ENCODE measurements around the gene ADGRV1.
"Not testable (repeated sequence)": the region's sequence is repeated elsewhere in the genome, so short reads cannot be mapped to it uniquely, and the experiment has no call there.

The ADGRV1 gene

DNA sequence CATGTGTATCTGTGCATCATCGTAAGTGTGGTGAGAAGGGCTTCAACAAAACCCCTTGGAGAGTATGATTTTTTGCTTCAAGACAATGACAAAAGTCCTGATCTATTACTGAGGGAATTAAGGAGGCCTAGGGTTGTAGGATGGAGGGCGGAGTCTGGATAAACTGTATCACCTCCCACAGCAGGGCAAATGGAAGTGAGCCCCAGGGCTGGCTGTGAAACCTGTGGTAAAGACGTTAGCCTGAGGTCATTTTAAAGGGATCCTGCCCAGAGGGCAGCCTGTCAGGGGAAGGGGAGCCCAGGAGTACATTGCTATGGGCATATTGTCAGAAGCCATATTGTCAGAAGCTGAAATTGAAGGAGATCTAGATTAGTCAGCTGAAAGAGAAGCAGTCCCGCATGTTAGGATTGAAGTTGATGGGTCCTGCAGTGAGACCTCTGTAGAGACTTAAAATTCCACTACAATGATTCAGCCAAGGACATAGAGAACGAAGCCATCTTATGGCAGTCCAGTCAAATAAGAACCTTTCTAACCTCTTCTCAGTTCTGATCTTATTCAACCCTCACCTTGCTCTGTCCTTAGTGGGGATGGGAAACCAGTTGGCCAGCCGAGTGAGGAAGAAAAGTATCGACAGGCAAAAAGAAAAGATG lies 26.9 kb downstream of the ADGRV1 start:
- DNase-seq (ENCODE audit: low read depth in 1 of 2, low spot score in 1 of 2) = no peak
- no peak for TF ChIP-seq GABPA (IDR thresholded peaks at IDR 0.05; ENCODE audit: low read depth)
- TF ChIP-seq, protein P1, sequence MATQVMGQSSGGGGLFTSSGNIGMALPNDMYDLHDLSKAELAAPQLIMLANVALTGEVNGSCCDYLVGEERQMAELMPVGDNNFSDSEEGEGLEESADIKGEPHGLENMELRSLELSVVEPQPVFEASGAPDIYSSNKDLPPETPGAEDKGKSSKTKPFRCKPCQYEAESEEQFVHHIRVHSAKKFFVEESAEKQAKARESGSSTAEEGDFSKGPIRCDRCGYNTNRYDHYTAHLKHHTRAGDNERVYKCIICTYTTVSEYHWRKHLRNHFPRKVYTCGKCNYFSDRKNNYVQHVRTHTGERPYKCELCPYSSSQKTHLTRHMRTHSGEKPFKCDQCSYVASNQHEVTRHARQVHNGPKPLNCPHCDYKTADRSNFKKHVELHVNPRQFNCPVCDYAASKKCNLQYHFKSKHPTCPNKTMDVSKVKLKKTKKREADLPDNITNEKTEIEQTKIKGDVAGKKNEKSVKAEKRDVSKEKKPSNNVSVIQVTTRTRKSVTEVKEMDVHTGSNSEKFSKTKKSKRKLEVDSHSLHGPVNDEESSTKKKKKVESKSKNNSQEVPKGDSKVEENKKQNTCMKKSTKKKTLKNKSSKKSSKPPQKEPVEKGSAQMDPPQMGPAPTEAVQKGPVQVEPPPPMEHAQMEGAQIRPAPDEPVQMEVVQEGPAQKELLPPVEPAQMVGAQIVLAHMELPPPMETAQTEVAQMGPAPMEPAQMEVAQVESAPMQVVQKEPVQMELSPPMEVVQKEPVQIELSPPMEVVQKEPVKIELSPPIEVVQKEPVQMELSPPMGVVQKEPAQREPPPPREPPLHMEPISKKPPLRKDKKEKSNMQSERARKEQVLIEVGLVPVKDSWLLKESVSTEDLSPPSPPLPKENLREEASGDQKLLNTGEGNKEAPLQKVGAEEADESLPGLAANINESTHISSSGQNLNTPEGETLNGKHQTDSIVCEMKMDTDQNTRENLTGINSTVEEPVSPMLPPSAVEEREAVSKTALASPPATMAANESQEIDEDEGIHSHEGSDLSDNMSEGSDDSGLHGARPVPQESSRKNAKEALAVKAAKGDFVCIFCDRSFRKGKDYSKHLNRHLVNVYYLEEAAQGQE (IDR thresholded peaks at IDR 0.05; ENCODE audit: insufficient replicate concordance, low read depth) = no peak
- no peak overlapping the region for H3K27ac ChIP-seq (replicated peaks)
- H3K4me3 ChIP-seq (replicated peaks; ENCODE audit: insufficient read depth, low read length) = no peak overlapping the region
- H3K27me3 ChIP-seq (ENCODE audit: insufficient read depth, poor library complexity, severe bottlenecking) = no peaks in the 10 kb centered on the region

DNA sequence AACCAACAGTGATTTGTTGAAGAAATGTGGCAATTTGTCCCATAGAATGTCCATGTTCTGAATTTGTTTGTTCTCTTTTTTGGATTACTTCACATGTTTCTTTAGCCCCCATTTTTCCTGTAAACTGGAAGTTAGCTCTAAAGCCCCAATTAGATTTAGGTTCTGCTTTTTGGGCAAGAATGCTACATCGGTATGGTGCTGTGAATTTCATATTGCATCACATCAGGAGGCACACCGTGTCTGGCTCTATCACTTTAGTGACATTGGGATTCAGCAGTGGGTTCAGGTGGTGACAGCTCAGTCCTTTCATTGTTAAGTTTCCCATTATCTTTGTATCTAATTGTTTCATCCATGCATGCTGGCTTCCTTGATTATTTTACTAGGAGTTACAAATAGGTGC lies 27.9 kb downstream of the ADGRV1 start:
- H3K27ac ChIP-seq (replicated peaks) = no peak overlapping the region
- TF ChIP-seq SPI1 (IDR thresholded peaks at IDR 0.05; ENCODE audit: borderline replicate concordance, low read depth) (no peak), GABPA (IDR thresholded peaks at IDR 0.05; ENCODE audit: low read depth) (no peak), POLR2AphosphoS5 (IDR thresholded peaks at IDR 0.05; ENCODE audit: low read depth) (no peak)
- TF ChIP-seq, protein P1 (IDR thresholded peaks at IDR 0.05; ENCODE audit: insufficient replicate concordance, low read depth) = no peak
- TF ChIP-seq, protein P2, sequence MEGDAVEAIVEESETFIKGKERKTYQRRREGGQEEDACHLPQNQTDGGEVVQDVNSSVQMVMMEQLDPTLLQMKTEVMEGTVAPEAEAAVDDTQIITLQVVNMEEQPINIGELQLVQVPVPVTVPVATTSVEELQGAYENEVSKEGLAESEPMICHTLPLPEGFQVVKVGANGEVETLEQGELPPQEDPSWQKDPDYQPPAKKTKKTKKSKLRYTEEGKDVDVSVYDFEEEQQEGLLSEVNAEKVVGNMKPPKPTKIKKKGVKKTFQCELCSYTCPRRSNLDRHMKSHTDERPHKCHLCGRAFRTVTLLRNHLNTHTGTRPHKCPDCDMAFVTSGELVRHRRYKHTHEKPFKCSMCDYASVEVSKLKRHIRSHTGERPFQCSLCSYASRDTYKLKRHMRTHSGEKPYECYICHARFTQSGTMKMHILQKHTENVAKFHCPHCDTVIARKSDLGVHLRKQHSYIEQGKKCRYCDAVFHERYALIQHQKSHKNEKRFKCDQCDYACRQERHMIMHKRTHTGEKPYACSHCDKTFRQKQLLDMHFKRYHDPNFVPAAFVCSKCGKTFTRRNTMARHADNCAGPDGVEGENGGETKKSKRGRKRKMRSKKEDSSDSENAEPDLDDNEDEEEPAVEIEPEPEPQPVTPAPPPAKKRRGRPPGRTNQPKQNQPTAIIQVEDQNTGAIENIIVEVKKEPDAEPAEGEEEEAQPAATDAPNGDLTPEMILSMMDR (IDR thresholded peaks at IDR 0.05; ENCODE audit: insufficient read depth, low read length) = no peak
- DNase-seq (ENCODE audit: low read depth in 1 of 2, low spot score in 1 of 2) = no peak
- no peak overlapping the region for H3K4me3 ChIP-seq (replicated peaks; ENCODE audit: insufficient read depth, low read length)
- H3K27me3 ChIP-seq (ENCODE audit: insufficient read depth, poor library complexity, severe bottlenecking) = no peaks in the 10 kb centered on the region

DNA sequence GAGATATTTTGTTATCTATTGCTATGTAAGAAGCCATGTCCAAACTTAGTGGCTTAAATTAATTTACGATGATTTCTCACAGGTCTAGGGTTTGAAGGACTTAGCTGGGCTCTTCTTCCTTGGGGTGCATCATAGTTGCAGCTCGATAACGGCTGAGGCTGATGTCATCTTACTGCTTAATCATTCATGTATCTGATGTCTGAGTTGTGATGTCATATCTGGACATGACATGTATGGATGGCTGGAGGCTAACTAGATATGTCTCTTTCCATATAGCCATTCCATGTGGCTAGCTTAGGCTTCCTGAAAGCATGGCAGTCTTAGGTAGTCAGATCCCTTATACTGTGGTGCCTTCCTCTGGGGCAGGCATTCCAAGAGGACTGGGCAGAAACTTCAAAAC lies 31.6 kb downstream of the ADGRV1 start:
- H3K27me3 ChIP-seq (ENCODE audit: insufficient read depth, poor library complexity, severe bottlenecking) = no peaks in the 10 kb centered on the region
- TF ChIP-seq POLR2AphosphoS5 (IDR thresholded peaks at IDR 0.05; ENCODE audit: low read depth) = no peak
- TF ChIP-seq GABPA (IDR thresholded peaks at IDR 0.05; ENCODE audit: low read depth) = no peak
- no peak for TF ChIP-seq SPI1 (IDR thresholded peaks at IDR 0.05; ENCODE audit: borderline replicate concordance, low read depth)
- TF ChIP-seq, protein P2 (IDR thresholded peaks at IDR 0.05; ENCODE audit: insufficient read depth, low read length) = no peak
- H3K4me3 ChIP-seq (replicated peaks; ENCODE audit: insufficient read depth, low read length) = no peak overlapping the region
- H3K27ac ChIP-seq (replicated peaks) = no peak overlapping the region
- no peak for DNase-seq (ENCODE audit: low read depth in 1 of 2, low spot score in 1 of 2)

DNA sequence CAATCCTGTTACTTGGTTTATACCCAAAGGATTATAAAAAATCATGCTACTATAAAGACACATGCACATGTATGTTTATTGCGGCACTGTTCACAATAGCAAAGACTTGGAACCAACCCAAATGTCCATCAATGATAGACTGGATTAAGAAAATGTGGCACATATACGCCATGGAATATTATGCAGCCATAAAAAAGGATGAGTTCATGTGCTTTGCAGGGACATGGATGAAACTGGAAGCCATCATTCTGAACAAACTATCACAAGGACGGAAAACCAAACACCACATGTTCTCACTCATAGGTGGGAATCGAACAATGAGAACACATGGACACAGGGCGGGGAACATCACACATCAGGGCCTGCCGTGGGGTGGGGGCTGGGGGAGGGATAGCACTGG lies 34.5 kb downstream of the ADGRV1 start:
- H3K27ac ChIP-seq (replicated peaks); H3K4me3 ChIP-seq (replicated peaks; ENCODE audit: insufficient read depth, low read length); H3K27me3 ChIP-seq (ENCODE audit: insufficient read depth, poor library complexity, severe bottlenecking); DNase-seq (ENCODE audit: low read depth in 1 of 2, low spot score in 1 of 2): not testable (repeated sequence)

DNA sequence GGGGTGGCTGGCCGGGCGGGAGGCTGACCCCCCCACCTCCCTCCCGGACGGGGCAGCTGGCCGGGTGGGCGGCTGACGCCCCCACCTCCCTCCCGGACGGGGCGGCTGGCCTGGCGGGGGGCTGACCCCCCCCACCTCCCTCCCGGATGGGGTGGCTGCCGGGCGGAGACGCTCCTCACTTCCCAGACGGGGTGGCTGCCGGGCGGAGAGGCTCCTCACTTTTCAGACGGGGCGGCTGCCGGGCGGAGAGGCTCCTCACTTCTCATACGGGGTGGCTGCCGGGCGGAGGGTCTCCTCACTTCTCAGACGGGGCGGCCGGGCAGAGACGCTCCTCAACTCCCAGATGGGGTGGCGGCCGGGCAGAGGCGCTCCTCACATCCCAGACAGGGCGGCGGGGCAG lies 37.2 kb downstream of the ADGRV1 start:
- not testable (repeated sequence) for DNase-seq (ENCODE audit: low read depth in 1 of 2, low spot score in 1 of 2); H3K4me3 ChIP-seq (replicated peaks; ENCODE audit: insufficient read depth, low read length); H3K27ac ChIP-seq (replicated peaks); H3K27me3 ChIP-seq (ENCODE audit: insufficient read depth, poor library complexity, severe bottlenecking)

Data from HL-60 (cell line).